ENCODE data around the gene MTARC2.

The MTARC2 gene

GRCh38 chr1:220797553-220797952 lies 49.4 kb downstream of the MTARC2 start:
- no CpG with 5 or more reads among the region's 3 CpGs for WGBS (ENCODE audit: insufficient coverage, insufficient read length)
- Histone ChIP-seq H3K9me3 (ENCODE audit: control insufficient read depth, insufficient read depth, low read length) (no peaks in the 10 kb centered on the region), H3K27me3 (ENCODE audit: control insufficient read depth, insufficient read depth, low read length) (no peaks in the 10 kb centered on the region), H3K4me1 (ENCODE audit: control insufficient read depth, insufficient read depth, low read length) (no peaks in the 10 kb centered on the region), H3K36me3 (ENCODE audit: control insufficient read depth, insufficient read depth, low read length) (peaks cover 3% of the 10 kb centered on the region; the same call in 1 of the 2 replicates), H3K27ac (ENCODE audit: low read length) (no peak overlapping the region), H3K4me3 (ENCODE audit: low read length) (no peak overlapping the region)
- no peak for DNase-seq (ENCODE audit: low read depth, low spot score)

GRCh38 chr1:220798338-220798737 lies 50.2 kb downstream of the MTARC2 start:
- Histone ChIP-seq H3K36me3 (ENCODE audit: control insufficient read depth, insufficient read depth, low read length) (peaks cover 3% of the 10 kb centered on the region; the same call in 1 of the 2 replicates), H3K4me1 (ENCODE audit: control insufficient read depth, insufficient read depth, low read length) (no peaks in the 10 kb centered on the region), H3K9me3 (ENCODE audit: control insufficient read depth, insufficient read depth, low read length) (no peaks in the 10 kb centered on the region), H3K4me3 (ENCODE audit: low read length) (no peak overlapping the region), H3K27ac (ENCODE audit: low read length) (no peak overlapping the region), H3K27me3 (ENCODE audit: control insufficient read depth, insufficient read depth, low read length) (no peaks in the 10 kb centered on the region)
- DNase-seq (ENCODE audit: low read depth, low spot score), result no peak
- WGBS (ENCODE audit: insufficient coverage, insufficient read length), result no CpG with 5 or more reads among the region's 2 CpGs

GRCh38 chr1:220800262-220800661 lies 52.1 kb downstream of the MTARC2 start:
- Histone ChIP-seq H3K4me1 (ENCODE audit: control insufficient read depth, insufficient read depth, low read length) (no peaks in the 10 kb centered on the region), H3K36me3 (ENCODE audit: control insufficient read depth, insufficient read depth, low read length) (peaks cover 7% of the 10 kb centered on the region; the same call in 1 of the 2 replicates), H3K27me3 (ENCODE audit: control insufficient read depth, insufficient read depth, low read length) (no peaks in the 10 kb centered on the region), H3K9me3 (ENCODE audit: control insufficient read depth, insufficient read depth, low read length) (no peaks in the 10 kb centered on the region), H3K4me3 (ENCODE audit: low read length) (no peak overlapping the region), H3K27ac (ENCODE audit: low read length) (no peak overlapping the region)
- no peak for DNase-seq (ENCODE audit: low read depth, low spot score)
- WGBS (ENCODE audit: insufficient coverage, insufficient read length), result no CpG with 5 or more reads among the region's 6 CpGs

GRCh38 chr1:220803401-220804201 lies 55.5 kb downstream of the MTARC2 start:
- WGBS (ENCODE audit: insufficient coverage, insufficient read length), result no CpG with 5 or more reads among the region's 10 CpGs
- no peaks in the 10 kb centered on the region for H3K4me1 ChIP-seq (ENCODE audit: control insufficient read depth, insufficient read depth, low read length)
- no peaks in the 10 kb centered on the region for H3K9me3 ChIP-seq (ENCODE audit: control insufficient read depth, insufficient read depth, low read length)
- no peak overlapping the region for H3K4me3 ChIP-seq (ENCODE audit: low read length)
- no peak overlapping the region for H3K27ac ChIP-seq (ENCODE audit: low read length)
- peaks cover 9% of the 10 kb centered on the region; the same call in 1 of the 2 replicates for H3K36me3 ChIP-seq (ENCODE audit: control insufficient read depth, insufficient read depth, low read length)
- no peaks in the 10 kb centered on the region for H3K27me3 ChIP-seq (ENCODE audit: control insufficient read depth, insufficient read depth, low read length)
- DNase-seq (ENCODE audit: low read depth, low spot score), result no peak

GRCh38 chr1:220804202-220804586 lies 56.1 kb downstream of the MTARC2 start:
- WGBS (ENCODE audit: insufficient coverage, insufficient read length), result no CpG with 5 or more reads among the region's 5 CpGs
- Histone ChIP-seq H3K27me3 (ENCODE audit: control insufficient read depth, insufficient read depth, low read length) (no peaks in the 10 kb centered on the region), H3K27ac (ENCODE audit: low read length) (no peak overlapping the region), H3K36me3 (ENCODE audit: control insufficient read depth, insufficient read depth, low read length) (peaks cover 9% of the 10 kb centered on the region; the same call in 1 of the 2 replicates), H3K9me3 (ENCODE audit: control insufficient read depth, insufficient read depth, low read length) (no peaks in the 10 kb centered on the region), H3K4me3 (ENCODE audit: low read length) (no peak overlapping the region), H3K4me1 (ENCODE audit: control insufficient read depth, insufficient read depth, low read length) (no peaks in the 10 kb centered on the region)
- no peak for DNase-seq (ENCODE audit: low read depth, low spot score)

- no peaks in the 10 kb centered on the region for H3K4me1 ChIP-seq (ENCODE audit: control insufficient read depth, insufficient read depth, low read length)
- no peaks in the 10 kb centered on the region for H3K9me3 ChIP-seq (ENCODE audit: control insufficient read depth, insufficient read depth, low read length)
- no CpG with 5 or more reads among the region's 4 CpGs for WGBS (ENCODE audit: insufficient coverage, insufficient read length)
- peaks cover 9% of the 10 kb centered on the region; the same call in 1 of the 2 replicates for H3K36me3 ChIP-seq (ENCODE audit: control insufficient read depth, insufficient read depth, low read length)
- no peak for DNase-seq (ENCODE audit: low read depth, low spot score)
- H3K27me3 ChIP-seq (ENCODE audit: control insufficient read depth, insufficient read depth, low read length), result no peaks in the 10 kb centered on the region
- H3K27ac ChIP-seq (ENCODE audit: low read length), result no peak overlapping the region
- H3K4me3 ChIP-seq (ENCODE audit: low read length), result no peak overlapping the region
Observed at GRCh38 chr1:220806408-220806807, 58.3 kb downstream of the MTARC2 start.

- Histone ChIP-seq H3K27me3 (ENCODE audit: control insufficient read depth, insufficient read depth, low read length) (no peaks in the 10 kb centered on the region), H3K4me3 (ENCODE audit: low read length) (no peak overlapping the region), H3K27ac (ENCODE audit: low read length) (no peak overlapping the region), H3K4me1 (ENCODE audit: control insufficient read depth, insufficient read depth, low read length) (no peaks in the 10 kb centered on the region), H3K9me3 (ENCODE audit: control insufficient read depth, insufficient read depth, low read length) (no peaks in the 10 kb centered on the region), H3K36me3 (ENCODE audit: control insufficient read depth, insufficient read depth, low read length) (peaks cover 8% of the 10 kb centered on the region; the same call in 1 of the 2 replicates)
- no peak for DNase-seq (ENCODE audit: low read depth, low spot score)
- no CpG with 5 or more reads among the region's 6 CpGs for WGBS (ENCODE audit: insufficient coverage, insufficient read length)
Observed at GRCh38 chr1:220807726-220808125, 59.6 kb downstream of the MTARC2 start.

GRCh38 chr1:220808345-220809186 lies 60.4 kb downstream of the MTARC2 start:
- DNase-seq (ENCODE audit: low read depth, low spot score), result no peak
- no CpG with 5 or more reads among the region's 11 CpGs for WGBS (ENCODE audit: insufficient coverage, insufficient read length)
- Histone ChIP-seq H3K9me3 (ENCODE audit: control insufficient read depth, insufficient read depth, low read length) (no peaks in the 10 kb centered on the region), H3K4me3 (ENCODE audit: low read length) (no peak overlapping the region), H3K27me3 (ENCODE audit: control insufficient read depth, insufficient read depth, low read length) (no peaks in the 10 kb centered on the region), H3K27ac (ENCODE audit: low read length) (no peak overlapping the region), H3K36me3 (ENCODE audit: control insufficient read depth, insufficient read depth, low read length) (peaks cover 8% of the 10 kb centered on the region; the same call in 1 of the 2 replicates), H3K4me1 (ENCODE audit: control insufficient read depth, insufficient read depth, low read length) (no peaks in the 10 kb centered on the region)

- H3K36me3 ChIP-seq (ENCODE audit: control insufficient read depth, insufficient read depth, low read length), result peaks cover 8% of the 10 kb centered on the region; the same call in 1 of the 2 replicates
- WGBS (ENCODE audit: insufficient coverage, insufficient read length), result no CpG with 5 or more reads among the region's 6 CpGs
- H3K27me3 ChIP-seq (ENCODE audit: control insufficient read depth, insufficient read depth, low read length), result no peaks in the 10 kb centered on the region
- H3K4me3 ChIP-seq (ENCODE audit: low read length), result no peak overlapping the region
- no peaks in the 10 kb centered on the region for H3K4me1 ChIP-seq (ENCODE audit: control insufficient read depth, insufficient read depth, low read length)
- H3K27ac ChIP-seq (ENCODE audit: low read length), result no peak overlapping the region
- H3K9me3 ChIP-seq (ENCODE audit: control insufficient read depth, insufficient read depth, low read length), result no peaks in the 10 kb centered on the region
- no peak for DNase-seq (ENCODE audit: low read depth, low spot score)
Observed at GRCh38 chr1:220809187-220809550, 61.0 kb downstream of the MTARC2 start.

GRCh38 chr1:220809704-220810103 lies 61.6 kb downstream of the MTARC2 start:
- no CpG with 5 or more reads among the region's 8 CpGs for WGBS (ENCODE audit: insufficient coverage, insufficient read length)

More at GRCh38 chr1:220809704-220810103, 61.6 kb downstream of the MTARC2 start:
- Histone ChIP-seq H3K36me3 (ENCODE audit: control insufficient read depth, insufficient read depth, low read length) (peaks cover 8% of the 10 kb centered on the region; the same call in 1 of the 2 replicates), H3K4me3 (ENCODE audit: low read length) (no peak overlapping the region), H3K27me3 (ENCODE audit: control insufficient read depth, insufficient read depth, low read length) (no peaks in the 10 kb centered on the region), H3K9me3 (ENCODE audit: control insufficient read depth, insufficient read depth, low read length) (no peaks in the 10 kb centered on the region), H3K27ac (ENCODE audit: low read length) (no peak overlapping the region), H3K4me1 (ENCODE audit: control insufficient read depth, insufficient read depth, low read length) (no peaks in the 10 kb centered on the region)
- no peak for DNase-seq (ENCODE audit: low read depth, low spot score)

Data from iPS DF 6.9 (cell line).